Stomach (tissue), 9 donors: ENCODE results near the gene CHN2. TPM values are rescaled to one million over a fixed set of nuclear protein-coding genes. Genes with fewer than 3 reads are reported as not detected.

Source experiments
- DNase-seq, 2 donors: peaks; one replicate each; pipeline versions ENCODE4 v3.0.0 to v3.0.0-alpha.2; 2013 to 2019
- H3K27ac ChIP-seq, 5 donors: fragments of 200-600 bp in 4 of 5; sonication (generic) in 4 of 5; one replicate each; pipeline ENCODE4 v1.5.1; 2013 to 2019; ENCODE audit warnings: mild to moderate bottlenecking in 1 of 5, moderate library complexity in 1 of 5
- H3K27me3 ChIP-seq, 3 donors: fragments of 200-600 bp; sonication (generic); one replicate each; pipeline ENCODE4 v1.5.1; 2017 to 2019; ENCODE audit warnings: mixed run types in 1 of 3
- H3K36me3 ChIP-seq, 4 donors: fragments of 200-600 bp; sonication (generic); 1 replicate in 3 of 4; 2 replicates in 1 of 4; pipeline ENCODE4 v1.5.1; 2016 to 2019
- H3K4me1 ChIP-seq, 4 donors: fragments of 200-600 bp; sonication (generic); one replicate each; pipeline ENCODE4 v1.5.1; 2016 to 2019
- H3K4me3 ChIP-seq, 4 donors: fragments of 200-600 bp; sonication (generic) in 3 of 4; one replicate each; pipeline ENCODE4 v1.5.1; 2016 to 2019; ENCODE audit warnings: mild to moderate bottlenecking in 1 of 4
- H3K9me3 ChIP-seq, 4 donors: fragments of 200-600 bp; sonication (generic); one replicate each; pipeline ENCODE4 v1.5.1; 2016 to 2019
- EP300 ChIP-seq: sonication (generic); formaldehyde crosslinking; IDR thresholded peaks from one replicate; pipeline ENCODE4 v1.6.1; 2017; ENCODE audit warnings: antibody characterized with exemption
- POLR2A ChIP-seq, 4 donors: fragments of 450-650 bp; IDR thresholded peaks; one replicate each; pipeline ENCODE4 v1.6.1; 2016; ENCODE audit warnings: antibody characterized with exemption in 4 of 4, control low read depth in 2 of 4, mild to moderate bottlenecking in 1 of 4, moderate library complexity in 1 of 4
- POLR2AphosphoS5 ChIP-seq, 3 donors: sonication (generic); formaldehyde crosslinking; IDR thresholded peaks; one replicate each; pipeline ENCODE4 v1.6.1; 2016; ENCODE audit warnings: antibody characterized with exemption in 3 of 3
- WGBS, 5 donors: extraction: QIAGEN DNeasy Blood & Tissue Kit in 3 of 5; methylation state at CpG; one replicate each; pipeline versions ENCODE4 v1.1.5 to v1.1.7; 2013 to 2018; 5-methylcytosine and 5-hydroxymethylcytosine counted together
- intact Hi-C: fragments of 100-400 bp; cut with DNase I; formaldehyde crosslinking; loops from one replicate; pipeline ENCODE4 v1.15.1; 2023; ENCODE audit warnings: low total_unique reads
- polyA plus RNA-seq, 3 donors: library from polyadenylated mRNA; stranded (reverse); fragments of 200-250 nt; gene quantifications; one replicate each; pipeline ENCODE4 v1.2.3, GENCODE V29; 2013
- total RNA-seq, 5 donors: library from RNA; depleted of rRNA; stranded (reverse); fragments of >200 nt; gene quantifications; one replicate each; pipeline versions ENCODE4 v1.1.0 to v1.2.3, GENCODE V29; 2014 to 2016
- TF ChIP-seq, protein P1 (sequence below), 7 experiments: fragments of 450-650 bp in 4 of 7; fragments of 200-600 bp in 3 of 7; sonication (generic) in 3 of 7; IDR thresholded peaks; one replicate each; pipeline ENCODE4 v1.5.1; 2016 to 2019; ENCODE audit warnings: antibody characterized with exemption in 7 of 7, control low read depth in 2 of 7, mild to moderate bottlenecking in 1 of 7
- donor health status: healthy with polysubstance abuse.
- donor health status: Bipolar disorder and iron deficiency.
- donor health status: healthy.

Gene CHN2
- total and polyA plus RNA-seq, 8 donors: 2.4 to 47.8 (median 13.8) TPM

DNA sequence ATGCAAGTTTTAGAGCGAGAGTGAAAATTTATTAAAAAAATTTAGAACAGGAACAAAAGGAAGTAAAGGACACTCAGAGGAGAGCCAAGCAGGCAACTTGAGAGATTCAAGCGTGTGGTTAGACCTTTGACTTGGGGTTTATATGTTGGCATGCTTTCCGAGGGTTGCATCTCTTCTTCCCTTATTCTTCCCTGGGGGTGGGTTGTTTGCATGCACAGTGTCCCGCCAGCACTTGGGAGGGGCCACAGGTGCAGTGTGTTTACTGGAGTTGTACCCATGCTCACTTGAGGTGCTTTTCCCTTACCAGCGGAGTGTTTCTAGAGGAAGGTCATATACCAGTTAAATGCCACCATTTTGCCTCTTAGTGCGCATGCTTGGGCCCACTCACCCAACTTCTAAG, 96.3 kb downstream of the CHN2 start:
- Histone ChIP-seq H3K27ac (no peak overlapping the region), H3K4me1 (peaks cover 0 to 36% (median 21%) of the 10 kb centered on the region in 4 donors), H3K4me3 (no peak overlapping the region), H3K9me3 (no peaks in the 10 kb centered on the region), H3K36me3 (no peaks in the 10 kb centered on the region), H3K27me3 (no peaks in the 10 kb centered on the region)
- no peak for DNase-seq
- intact Hi-C loops: no loop called here
- WGBS, 5 donors: 91 to 96% (median 94%) methylated on average over 6 of the region's 6 CpGs
- TF ChIP-seq POLR2AphosphoS5 (IDR thresholded peaks at IDR 0.05): no peak
- no peak for TF ChIP-seq POLR2A (IDR thresholded peaks at IDR 0.05)
- TF ChIP-seq, protein P1, sequence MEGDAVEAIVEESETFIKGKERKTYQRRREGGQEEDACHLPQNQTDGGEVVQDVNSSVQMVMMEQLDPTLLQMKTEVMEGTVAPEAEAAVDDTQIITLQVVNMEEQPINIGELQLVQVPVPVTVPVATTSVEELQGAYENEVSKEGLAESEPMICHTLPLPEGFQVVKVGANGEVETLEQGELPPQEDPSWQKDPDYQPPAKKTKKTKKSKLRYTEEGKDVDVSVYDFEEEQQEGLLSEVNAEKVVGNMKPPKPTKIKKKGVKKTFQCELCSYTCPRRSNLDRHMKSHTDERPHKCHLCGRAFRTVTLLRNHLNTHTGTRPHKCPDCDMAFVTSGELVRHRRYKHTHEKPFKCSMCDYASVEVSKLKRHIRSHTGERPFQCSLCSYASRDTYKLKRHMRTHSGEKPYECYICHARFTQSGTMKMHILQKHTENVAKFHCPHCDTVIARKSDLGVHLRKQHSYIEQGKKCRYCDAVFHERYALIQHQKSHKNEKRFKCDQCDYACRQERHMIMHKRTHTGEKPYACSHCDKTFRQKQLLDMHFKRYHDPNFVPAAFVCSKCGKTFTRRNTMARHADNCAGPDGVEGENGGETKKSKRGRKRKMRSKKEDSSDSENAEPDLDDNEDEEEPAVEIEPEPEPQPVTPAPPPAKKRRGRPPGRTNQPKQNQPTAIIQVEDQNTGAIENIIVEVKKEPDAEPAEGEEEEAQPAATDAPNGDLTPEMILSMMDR (IDR thresholded peaks at IDR 0.05): no peak
- no peak for TF ChIP-seq EP300

DNA sequence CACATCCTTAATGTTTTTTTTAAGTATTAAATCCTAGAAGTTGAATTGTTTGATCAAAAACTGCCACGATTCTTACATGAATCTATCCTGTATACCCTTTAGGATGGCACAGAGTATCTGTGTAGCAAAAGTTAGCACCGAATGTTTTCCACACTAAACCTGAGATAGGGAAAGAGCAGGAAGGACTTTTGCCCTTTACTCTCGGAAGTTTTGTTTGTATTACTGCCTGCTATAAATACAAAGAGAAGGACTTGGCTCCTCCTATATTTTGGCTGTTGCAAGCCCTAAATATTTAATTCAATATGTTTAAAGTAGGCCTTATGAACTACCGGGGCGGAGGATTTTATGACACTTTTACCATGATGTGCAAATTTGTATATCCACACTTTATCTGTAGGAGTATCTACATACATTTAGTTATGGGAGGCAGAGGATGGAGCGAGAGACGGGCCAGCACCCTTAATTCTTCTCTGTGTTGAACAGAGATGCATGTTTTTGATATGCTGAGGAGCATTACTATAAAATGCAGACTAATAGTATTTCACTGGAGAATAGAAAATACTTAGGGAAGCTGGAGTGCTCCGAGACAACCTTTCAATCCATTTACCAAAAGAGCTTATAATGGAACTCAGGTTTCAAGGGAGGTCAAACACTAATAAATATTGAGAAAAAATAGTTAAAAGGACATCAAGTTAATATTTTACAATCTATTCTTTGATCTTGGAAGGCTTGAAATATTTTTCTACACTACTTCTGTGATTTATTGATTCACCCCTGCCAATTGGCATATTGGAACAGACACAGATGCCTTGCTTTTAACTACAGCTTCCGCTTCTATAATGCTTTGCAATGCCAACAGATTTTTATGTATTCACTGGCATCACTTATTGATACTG, 97.4 kb downstream of the CHN2 start:
- WGBS, 5 donors: 42 to 68% (median 47%) methylated on average over 9 of the region's 9 CpGs
- no peak for DNase-seq
- intact Hi-C loops: no loop called here
- Histone ChIP-seq H3K27me3 (no peaks in the 10 kb centered on the region), H3K36me3 (no peaks in the 10 kb centered on the region), H3K27ac (peak overlapping the region in 1 of 5 donors; percentile 52), H3K9me3 (no peaks in the 10 kb centered on the region), H3K4me3 (no peak overlapping the region), H3K4me1 (peaks cover 0 to 36% (median 21%) of the 10 kb centered on the region in 4 donors)
- TF ChIP-seq EP300: no peak
- TF ChIP-seq POLR2A (IDR thresholded peaks at IDR 0.05): no peak
- TF ChIP-seq POLR2AphosphoS5 (IDR thresholded peaks at IDR 0.05): no peak
- TF ChIP-seq, protein P1 (IDR thresholded peaks at IDR 0.05): no peak

DNA sequence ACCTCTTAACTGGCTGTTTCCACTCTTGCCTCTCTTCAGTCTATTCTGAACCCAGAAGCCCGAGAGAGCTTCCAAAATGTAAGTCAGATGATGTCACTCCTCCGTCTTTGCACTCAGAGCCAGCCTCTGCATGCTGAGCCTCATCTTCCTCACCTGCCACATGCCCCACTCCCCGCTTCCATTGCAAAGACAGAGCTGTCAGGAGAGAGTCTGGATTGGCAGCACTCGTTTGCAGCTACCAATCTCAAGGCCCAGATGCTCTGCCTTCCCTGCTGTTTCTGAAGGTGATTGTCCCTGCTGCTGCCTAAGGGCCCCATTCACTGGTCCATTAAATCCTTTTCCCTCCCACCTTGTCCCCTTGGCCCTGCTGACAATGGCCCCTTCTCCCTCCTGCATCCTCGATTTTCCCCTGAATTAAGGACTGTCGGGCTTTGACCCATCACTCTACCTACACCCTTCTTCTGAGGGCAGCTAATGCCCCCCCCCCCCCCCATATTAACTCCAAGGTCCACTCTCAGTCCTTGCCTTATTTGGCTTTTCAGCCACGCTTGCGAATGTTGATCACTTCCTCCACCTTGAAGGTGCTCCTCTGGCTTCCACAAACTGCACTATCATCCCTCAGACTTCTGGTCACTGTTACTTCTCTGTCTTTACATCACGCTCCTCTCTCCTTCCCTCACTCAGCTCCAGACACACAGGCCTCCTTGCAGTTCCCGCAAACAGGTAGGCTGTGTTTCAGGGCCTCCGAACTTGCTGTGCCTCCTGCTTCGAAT, 98.5 kb downstream of the CHN2 start:
- WGBS, 5 donors: 89 to 95% (median 93%) methylated on average over 12 of the region's 12 CpGs
- no peak for DNase-seq
- TF ChIP-seq POLR2AphosphoS5 (IDR thresholded peaks at IDR 0.05) (no peak), EP300 (no peak), POLR2A (IDR thresholded peaks at IDR 0.05) (no peak)
- TF ChIP-seq, protein P1 (IDR thresholded peaks at IDR 0.05): no peak
- intact Hi-C loops: no loop called here
- no peaks in the 10 kb centered on the region for H3K36me3 ChIP-seq
- H3K9me3 ChIP-seq: no peaks in the 10 kb centered on the region
- H3K4me1 ChIP-seq: peaks cover 0 to 36% (median 16%) of the 10 kb centered on the region in 4 donors
- no peak overlapping the region for H3K4me3 ChIP-seq
- H3K27ac ChIP-seq: peak overlapping the region in 1 of 5 donors; percentile 52
- no peaks in the 10 kb centered on the region for H3K27me3 ChIP-seq

DNA sequence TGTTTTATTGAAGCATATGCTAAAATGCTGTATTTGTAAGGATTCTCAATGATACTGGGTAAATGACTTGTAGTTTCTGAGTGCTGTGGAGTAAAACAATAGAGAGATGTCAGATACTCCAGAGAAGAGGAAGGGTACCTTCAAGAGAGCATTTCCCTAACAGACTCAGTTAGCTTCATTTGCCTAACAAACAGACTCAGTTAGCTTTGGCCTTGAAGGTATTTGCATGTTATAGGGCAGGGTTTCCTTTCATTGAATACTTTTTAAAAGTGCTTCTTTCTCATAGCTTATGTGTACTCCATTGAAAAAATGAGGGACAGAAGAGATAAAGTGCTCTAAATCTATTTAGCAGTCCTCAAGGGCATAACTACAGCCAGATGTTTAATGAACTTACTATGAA, 101.8 kb downstream of the CHN2 start:
- no peak for DNase-seq
- H3K36me3 ChIP-seq: no peaks in the 10 kb centered on the region
- no peak overlapping the region for H3K27ac ChIP-seq
- TF ChIP-seq POLR2AphosphoS5 (IDR thresholded peaks at IDR 0.05) (no peak), POLR2A (IDR thresholded peaks at IDR 0.05) (no peak), EP300 (no peak)
- TF ChIP-seq, protein P1 (IDR thresholded peaks at IDR 0.05): no peak
- intact Hi-C loops: no loop called here
- no peaks in the 10 kb centered on the region for H3K27me3 ChIP-seq
- H3K4me1 ChIP-seq: peaks cover 0 to 17% (median 9%) of the 10 kb centered on the region in 4 donors
- no peak overlapping the region for H3K4me3 ChIP-seq
- no peaks in the 10 kb centered on the region for H3K9me3 ChIP-seq
